ENCODE results near the gene SLC12A1. TPM values are rescaled to one million over a fixed set of nuclear protein-coding genes. Genes with fewer than 3 reads are reported as not detected.

The SLC12A1 gene
- total RNA-seq, 1 donor from 2014 or later = not detected

DNA sequence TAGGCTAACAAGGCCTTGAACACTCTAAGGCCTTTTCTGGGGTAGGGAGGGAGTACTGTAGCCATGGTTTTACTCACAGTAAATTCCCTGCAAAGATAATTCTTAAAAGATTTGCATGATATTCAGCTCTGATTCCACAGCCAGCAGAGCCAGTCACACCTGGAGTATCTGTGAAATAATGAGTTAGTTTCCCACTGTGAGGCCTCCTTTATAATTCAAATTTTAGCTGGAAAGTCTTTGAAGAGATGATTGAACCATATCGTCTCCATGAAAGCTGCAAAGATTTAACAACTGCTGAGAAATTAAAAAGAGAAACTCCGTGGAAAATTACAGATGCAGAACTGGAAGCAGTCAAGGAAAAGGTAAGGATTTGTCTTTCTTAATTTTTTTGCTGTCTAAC is 92.8 kb downstream of the SLC12A1 start:
- Mint-ChIP-seq H3K4me3 (ENCODE audit: unreplicated experiment) (no peak overlapping the region), H3K4me1 (ENCODE audit: low read depth, unreplicated experiment) (no peaks in the 10 kb centered on the region), H3K27me3 (ENCODE audit: low read depth, unreplicated experiment) (no peaks in the 10 kb centered on the region), H3K36me3 (ENCODE audit: low read depth, unreplicated experiment) (no peaks in the 10 kb centered on the region), H3K27ac (ENCODE audit: unreplicated experiment) (no peak overlapping the region), H3K9me3 (ENCODE audit: unreplicated experiment) (no peaks in the 10 kb centered on the region)
- H3K9me3 ChIP-seq (ENCODE audit: insufficient read depth, low read depth, low read length) = no peaks in the 10 kb centered on the region
- no peak overlapping the region for H3K4me2 ChIP-seq (ENCODE audit: low read length)
- no peak overlapping the region for H2AFZ ChIP-seq (ENCODE audit: low read depth, low read length)
- no peaks in the 10 kb centered on the region for H3K36me3 ChIP-seq (ENCODE audit: insufficient read depth, low read length)
- TF ChIP-seq EZH2 (IDR thresholded peaks at IDR 0.05; ENCODE audit: insufficient read depth, low read length) = no peak
- TF ChIP-seq, protein P1, sequence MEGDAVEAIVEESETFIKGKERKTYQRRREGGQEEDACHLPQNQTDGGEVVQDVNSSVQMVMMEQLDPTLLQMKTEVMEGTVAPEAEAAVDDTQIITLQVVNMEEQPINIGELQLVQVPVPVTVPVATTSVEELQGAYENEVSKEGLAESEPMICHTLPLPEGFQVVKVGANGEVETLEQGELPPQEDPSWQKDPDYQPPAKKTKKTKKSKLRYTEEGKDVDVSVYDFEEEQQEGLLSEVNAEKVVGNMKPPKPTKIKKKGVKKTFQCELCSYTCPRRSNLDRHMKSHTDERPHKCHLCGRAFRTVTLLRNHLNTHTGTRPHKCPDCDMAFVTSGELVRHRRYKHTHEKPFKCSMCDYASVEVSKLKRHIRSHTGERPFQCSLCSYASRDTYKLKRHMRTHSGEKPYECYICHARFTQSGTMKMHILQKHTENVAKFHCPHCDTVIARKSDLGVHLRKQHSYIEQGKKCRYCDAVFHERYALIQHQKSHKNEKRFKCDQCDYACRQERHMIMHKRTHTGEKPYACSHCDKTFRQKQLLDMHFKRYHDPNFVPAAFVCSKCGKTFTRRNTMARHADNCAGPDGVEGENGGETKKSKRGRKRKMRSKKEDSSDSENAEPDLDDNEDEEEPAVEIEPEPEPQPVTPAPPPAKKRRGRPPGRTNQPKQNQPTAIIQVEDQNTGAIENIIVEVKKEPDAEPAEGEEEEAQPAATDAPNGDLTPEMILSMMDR (IDR thresholded peaks at IDR 0.05; ENCODE audit: insufficient read depth, low read depth, low read length) = no peak
- H3K4me1 ChIP-seq (ENCODE audit: insufficient read depth, low read length) = no peaks in the 10 kb centered on the region
- H3K27me3 ChIP-seq (ENCODE audit: insufficient read depth, low read length) = no peaks in the 10 kb centered on the region
- no peak overlapping the region for H3K27ac ChIP-seq (ENCODE audit: low read depth, low read length)
- FAIRE-seq (no peak), DNase-seq (ENCODE audit: low read depth) (no peak)
- H4K20me1 ChIP-seq (ENCODE audit: insufficient read depth, low read length) = no peaks in the 10 kb centered on the region
- no peaks in the 10 kb centered on the region for H3K79me2 ChIP-seq (ENCODE audit: insufficient read depth, low read length)
- H3K4me3 ChIP-seq (ENCODE audit: insufficient read depth, low read depth, low read length) = no peak overlapping the region
- H3K9ac ChIP-seq (ENCODE audit: low read length) = no peak overlapping the region

- Mint-ChIP-seq H3K27ac (ENCODE audit: unreplicated experiment) (no peak overlapping the region), H3K27me3 (ENCODE audit: low read depth, unreplicated experiment) (no peaks in the 10 kb centered on the region), H3K4me3 (ENCODE audit: unreplicated experiment) (no peak overlapping the region), H3K4me1 (ENCODE audit: low read depth, unreplicated experiment) (no peaks in the 10 kb centered on the region), H3K9me3 (ENCODE audit: unreplicated experiment) (no peaks in the 10 kb centered on the region), H3K36me3 (ENCODE audit: low read depth, unreplicated experiment) (no peaks in the 10 kb centered on the region)
- no peak overlapping the region for H2AFZ ChIP-seq (ENCODE audit: low read depth, low read length)
- H3K9ac ChIP-seq (ENCODE audit: low read length) = no peak overlapping the region
- no peaks in the 10 kb centered on the region for H4K20me1 ChIP-seq (ENCODE audit: insufficient read depth, low read length)
- TF ChIP-seq, protein P1 (IDR thresholded peaks at IDR 0.05; ENCODE audit: insufficient read depth, low read depth, low read length) = no peak
- TF ChIP-seq EZH2 (IDR thresholded peaks at IDR 0.05; ENCODE audit: insufficient read depth, low read length) = no peak
- DNase-seq (ENCODE audit: low read depth) (no peak), FAIRE-seq (no peak)
- no peaks in the 10 kb centered on the region for H3K79me2 ChIP-seq (ENCODE audit: insufficient read depth, low read length)
- no peak overlapping the region for H3K27ac ChIP-seq (ENCODE audit: low read depth, low read length)
- no peak overlapping the region for H3K4me3 ChIP-seq (ENCODE audit: insufficient read depth, low read depth, low read length)
- no peaks in the 10 kb centered on the region for H3K27me3 ChIP-seq (ENCODE audit: insufficient read depth, low read length)
- no peaks in the 10 kb centered on the region for H3K9me3 ChIP-seq (ENCODE audit: insufficient read depth, low read depth, low read length)
- H3K4me1 ChIP-seq (ENCODE audit: insufficient read depth, low read length) = no peaks in the 10 kb centered on the region
- no peak overlapping the region for H3K4me2 ChIP-seq (ENCODE audit: low read length)
- no peaks in the 10 kb centered on the region for H3K36me3 ChIP-seq (ENCODE audit: insufficient read depth, low read length)
These were observed 93.9 kb downstream of the SLC12A1 start for GRCh38 chr15:48300038-48300437.

GRCh38 chr15:48304398-48304797 is 98.3 kb downstream of the SLC12A1 start:
- no peak for DNase-seq (ENCODE audit: low read depth)
- no peak overlapping the region for H3K27ac Mint-ChIP-seq (ENCODE audit: unreplicated experiment)

More at GRCh38 chr15:48304398-48304797, 98.3 kb downstream of the SLC12A1 start:
- Histone ChIP-seq H3K9me3 (ENCODE audit: insufficient read depth, low read depth, low read length) (no peaks in the 10 kb centered on the region), H3K36me3 (ENCODE audit: insufficient read depth, low read length) (no peaks in the 10 kb centered on the region), H4K20me1 (ENCODE audit: insufficient read depth, low read length) (no peaks in the 10 kb centered on the region), H3K4me1 (ENCODE audit: insufficient read depth, low read length) (no peaks in the 10 kb centered on the region), H3K27ac (ENCODE audit: low read depth, low read length) (no peak overlapping the region), H2AFZ (ENCODE audit: low read depth, low read length) (no peak overlapping the region), H3K4me3 (ENCODE audit: insufficient read depth, low read depth, low read length) (no peak overlapping the region), H3K27me3 (ENCODE audit: insufficient read depth, low read length) (no peaks in the 10 kb centered on the region), H3K9ac (ENCODE audit: low read length) (no peak overlapping the region), H3K79me2 (ENCODE audit: insufficient read depth, low read length) (no peaks in the 10 kb centered on the region), H3K4me2 (ENCODE audit: low read length) (no peak overlapping the region)
- H3K4me1 Mint-ChIP-seq (ENCODE audit: low read depth, unreplicated experiment) = no peaks in the 10 kb centered on the region
- FAIRE-seq = no peak
- no peaks in the 10 kb centered on the region for H3K27me3 Mint-ChIP-seq (ENCODE audit: low read depth, unreplicated experiment)
- no peaks in the 10 kb centered on the region for H3K9me3 Mint-ChIP-seq (ENCODE audit: unreplicated experiment)
- no peak overlapping the region for H3K4me3 Mint-ChIP-seq (ENCODE audit: unreplicated experiment)
- H3K36me3 Mint-ChIP-seq (ENCODE audit: low read depth, unreplicated experiment) = no peaks in the 10 kb centered on the region
- TF ChIP-seq, protein P1 (IDR thresholded peaks at IDR 0.05; ENCODE audit: insufficient read depth, low read depth, low read length) = no peak

All from astrocyte (in vitro differentiated cells and primary cell).